Cardiac fibroblast (primary cell): ENCODE results near the gene FGF23.

Source experiments
- DNase-seq, 2 donors: peaks; one replicate each; pipeline versions ENCODE4 v3.0.0 to v3.0.0-alpha.2; 2010; ENCODE audit warnings: low read depth in 2 of 2
- H3K4me3 ChIP-seq, 2 donors: replicated peaks in 1 of 2; 1 replicate in 1 of 2; 2 replicates in 1 of 2; pipeline ENCODE4 v1.5.1; 2011; ENCODE audit warnings: low read depth in 2 of 2, low read length in 2 of 2, mild to moderate bottlenecking in 2 of 2, moderate library complexity in 1 of 2
- CTCF ChIP-seq: IDR thresholded peaks from one replicate; pipeline ENCODE4 v1.5.1; 2011; ENCODE audit warnings: low read depth, mild to moderate bottlenecking, low read length, inconsistent platforms

Gene FGF23

GRCh38 chr12:4322726-4323125, 56.8 kb downstream of the FGF23 start:
- DNase-seq = no peak
- no peak for TF ChIP-seq CTCF
- no peak overlapping the region for H3K4me3 ChIP-seq

GRCh38 chr12:4320853-4321701, 58.4 kb downstream of the FGF23 start, which contains the start of gene TIGAR:
Gene TIGAR (plus strand): TSS chr12:4321213. CDS start chr12:4321272, 59 bp downstream.
- no peak for TF ChIP-seq CTCF
- peak; percentile 88 to 95 for DNase-seq
- H3K4me3 ChIP-seq = peak within 1 kb of the TSS; percentile 97 to 98

GRCh38 chr12:4320497-4320852, 59.0 kb downstream of the FGF23 start:
- peak overlapping the region; percentile 44 to 97 for H3K4me3 ChIP-seq
- no peak for DNase-seq
- no peak for TF ChIP-seq CTCF
